Neuronal stem cell (in vitro differentiated cells): ENCODE results near the gene CISH.

Source experiments
- DNase-seq: peaks from one replicate; pipeline ENCODE4 v3.0.0-alpha.2; 2013; ENCODE audit warnings: low spot score
- H2AFZ ChIP-seq: one replicate; pipeline ENCODE4 v1.6.1; 2013; ENCODE audit warnings: mild to moderate bottlenecking, low read length, inconsistent platforms
- H2AK5ac ChIP-seq: 2 replicates; pipeline ENCODE4 v1.6.1; 2013; ENCODE audit warnings: low read depth, mild to moderate bottlenecking, inconsistent platforms, low read length, moderate library complexity, mixed read lengths
- H2BK120ac ChIP-seq: 2 replicates; pipeline ENCODE4 v1.6.1; 2013; ENCODE audit warnings: low read depth, mild to moderate bottlenecking, inconsistent platforms, low read length, moderate library complexity, mixed read lengths
- H2BK12ac ChIP-seq: one replicate; pipeline ENCODE4 v1.6.1; 2013; ENCODE audit warnings: low read length, inconsistent platforms
- H2BK15ac ChIP-seq: 2 replicates; pipeline ENCODE4 v1.6.1; 2013; ENCODE audit warnings: mild to moderate bottlenecking, low read length, inconsistent platforms, mixed read lengths
- H2BK5ac ChIP-seq: one replicate; pipeline ENCODE4 v1.6.1; 2013; ENCODE audit warnings: inconsistent platforms, mild to moderate bottlenecking, low read length, moderate library complexity
- H3K14ac ChIP-seq: one replicate; pipeline ENCODE4 v1.6.1; 2013; ENCODE audit warnings: low read length, inconsistent platforms
- H3K18ac ChIP-seq: 2 replicates; pipeline ENCODE4 v1.6.1; 2013; ENCODE audit warnings: low read length, inconsistent platforms
- H3K23ac ChIP-seq: 2 replicates; pipeline ENCODE4 v1.6.1; 2013; ENCODE audit warnings: low read depth, mild to moderate bottlenecking, mixed read lengths, low read length, inconsistent platforms; ENCODE audit not compliant: poor library complexity
- H3K27ac ChIP-seq: replicated peaks from 3 replicates; pipeline ENCODE4 v1.5.1; 2013; ENCODE audit warnings: low read length, inconsistent platforms
- H3K27me3 ChIP-seq, 3 experiments: 2 replicates each; pipeline ENCODE4 v1.6.1; 2013; ENCODE audit warnings: low read length in 3 of 3, mild to moderate bottlenecking in 2 of 3, inconsistent platforms in 1 of 3, low read depth in 1 of 3, mixed read lengths in 1 of 3, moderate library complexity in 1 of 3; ENCODE audit not compliant: control insufficient read depth in 3 of 3, insufficient read depth in 3 of 3
- H3K36me3 ChIP-seq, 2 donors: replicated peaks in 1 of 2; 2 replicates each; pipeline ENCODE4 v1.6.1; 2013; ENCODE audit warnings: low read length in 2 of 2; ENCODE audit not compliant: control insufficient read depth in 2 of 2, insufficient read depth in 2 of 2
- H3K4ac ChIP-seq: 2 replicates; pipeline ENCODE4 v1.6.1; 2013; ENCODE audit warnings: inconsistent platforms, mild to moderate bottlenecking, low read length, moderate library complexity
- H3K4me1 ChIP-seq, 2 donors: 1 replicate in 1 of 2; 2 replicates in 1 of 2; pipeline ENCODE4 v1.6.1; 2013; ENCODE audit warnings: low read length in 2 of 2, low read depth in 1 of 2; ENCODE audit not compliant: control insufficient read depth in 2 of 2, insufficient read depth in 1 of 2
- H3K4me2 ChIP-seq: one replicate; pipeline ENCODE4 v1.6.1; 2013; ENCODE audit warnings: mild to moderate bottlenecking, low read length, inconsistent platforms; ENCODE audit not compliant: insufficient read depth, poor library complexity, severe bottlenecking
- H3K4me3 ChIP-seq, 2 donors: 2 replicates each; pipeline ENCODE4 v1.5.1; 2013; ENCODE audit warnings: low read length in 2 of 2, mild to moderate bottlenecking in 2 of 2, inconsistent platforms in 1 of 2, moderate library complexity in 1 of 2
- H3K79me1 ChIP-seq: one replicate; pipeline ENCODE4 v1.6.1; 2013; ENCODE audit warnings: low read depth, mild to moderate bottlenecking, inconsistent platforms, low read length, moderate library complexity
- H3K9ac ChIP-seq: one replicate; pipeline ENCODE4 v1.6.1; 2013; ENCODE audit warnings: mild to moderate bottlenecking, low read depth, low read length, inconsistent platforms; ENCODE audit not compliant: poor library complexity
- H3K9me3 ChIP-seq, 2 donors: replicated peaks in 1 of 2; 2 replicates each; pipeline versions ENCODE3 to v1.6.1; 2013; ENCODE audit warnings: low read length in 2 of 2, mild to moderate bottlenecking in 2 of 2, inconsistent platforms in 1 of 2, low read depth in 1 of 2, mixed read lengths in 1 of 2, moderate library complexity in 1 of 2; ENCODE audit not compliant: control insufficient read depth in 2 of 2, insufficient read depth in 1 of 2
- H4K8ac ChIP-seq: one replicate; pipeline ENCODE4 v1.6.1; 2013; ENCODE audit warnings: low read depth, mild to moderate bottlenecking, inconsistent platforms, low read length, moderate library complexity
- H4K91ac ChIP-seq: one replicate; pipeline ENCODE4 v1.6.1; 2013; ENCODE audit warnings: low read length, low read depth, mild to moderate bottlenecking, inconsistent platforms; ENCODE audit not compliant: poor library complexity
- WGBS, 2 donors: extraction: QIAGEN DNeasy Blood & Tissue Kit; methylation state at CpG; one replicate each; pipeline ENCODE4 v1.1.7; 2013; ENCODE audit warnings: missing lambda C conversion rate in 2 of 2, mixed read lengths in 1 of 2; ENCODE audit not compliant: insufficient read length in 2 of 2, insufficient replicate concordance in 1 of 2; ENCODE audit errors: extremely low coverage in 2 of 2; 5-methylcytosine and 5-hydroxymethylcytosine counted together

Gene CISH

GRCh38 chr3:50650018-50650417 is 38.4 kb upstream of the CISH start:
- H3K27ac ChIP-seq, result no peak overlapping the region
- H3K79me1 ChIP-seq, result no peaks in the 10 kb centered on the region
- H2BK120ac ChIP-seq, result no peak overlapping the region
- H3K4me2 ChIP-seq, result no peak overlapping the region
- no peak overlapping the region for H3K4me3 ChIP-seq
- peaks cover 9 to 12% of the 10 kb centered on the region in 2 donors for H3K36me3 ChIP-seq
- H2BK5ac ChIP-seq, result no peak overlapping the region
- WGBS, 2 donors, result no CpG with 5 or more reads among the region's 1 CpG
- H2AFZ ChIP-seq, result no peak overlapping the region
- no peak overlapping the region for H3K18ac ChIP-seq
- no peak overlapping the region for H4K91ac ChIP-seq
- H3K9me3 ChIP-seq, result no peaks in the 10 kb centered on the region
- no peak for DNase-seq
- H2AK5ac ChIP-seq, result no peak overlapping the region
- H3K9ac ChIP-seq, result no peak overlapping the region
- H3K27me3 ChIP-seq, result no peaks in the 10 kb centered on the region
- H3K23ac ChIP-seq, result no peak overlapping the region
- H3K14ac ChIP-seq, result no peak overlapping the region
- H4K8ac ChIP-seq, result no peak overlapping the region
- no peak overlapping the region for H2BK15ac ChIP-seq
- peaks cover 17 to 26% of the 10 kb centered on the region in 2 donors for H3K4me1 ChIP-seq
- H3K4ac ChIP-seq, result no peak overlapping the region
- H2BK12ac ChIP-seq, result no peak overlapping the region

- H3K18ac ChIP-seq, result peak overlapping the region; percentile 54
- no peak overlapping the region for H2BK12ac ChIP-seq
- H3K9me3 ChIP-seq, result no peaks in the 10 kb centered on the region
- no peak overlapping the region for H3K4me2 ChIP-seq
- H2AFZ ChIP-seq, result no peak overlapping the region
- H3K27ac ChIP-seq, result no peak overlapping the region
- no peak overlapping the region for H2AK5ac ChIP-seq
- no peak overlapping the region for H2BK120ac ChIP-seq
- no peak overlapping the region for H3K14ac ChIP-seq
- no peak overlapping the region for H3K9ac ChIP-seq
- H3K4ac ChIP-seq, result no peak overlapping the region
- H3K4me3 ChIP-seq, result no peak overlapping the region
- DNase-seq, result no peak
- H3K27me3 ChIP-seq, result no peaks in the 10 kb centered on the region
- no peaks in the 10 kb centered on the region for H3K79me1 ChIP-seq
- no CpG with 5 or more reads among the region's 8 CpGs for WGBS, 2 donors
- H2BK5ac ChIP-seq, result no peak overlapping the region
- peaks cover 17 to 26% of the 10 kb centered on the region in 2 donors for H3K4me1 ChIP-seq
- no peak overlapping the region for H2BK15ac ChIP-seq
- peak overlapping the region; percentile 83 for H3K23ac ChIP-seq
- H4K91ac ChIP-seq, result no peak overlapping the region
- H3K36me3 ChIP-seq, result peaks cover 9 to 14% of the 10 kb centered on the region in 2 donors
- no peak overlapping the region for H4K8ac ChIP-seq
Measured at GRCh38 chr3:50649451-50649931, 37.9 kb upstream of the CISH start.

GRCh38 chr3:50648944-50649343 is 37.4 kb upstream of the CISH start:
- Histone ChIP-seq H3K79me1 (no peaks in the 10 kb centered on the region), H3K27ac (no peak overlapping the region)
- no CpG with 5 or more reads among the region's 2 CpGs for WGBS, 2 donors

GRCh38 chr3:50648313-50648712 is 36.7 kb upstream of the CISH start:
- Histone ChIP-seq H3K4ac (no peak overlapping the region), H3K4me1 (peaks cover 17 to 26% of the 10 kb centered on the region in 2 donors), H2BK12ac (no peak overlapping the region), H3K27me3 (no peaks in the 10 kb centered on the region), H2AFZ (peak overlapping the region; percentile 42), H3K18ac (peak overlapping the region; percentile 63), H3K4me3 (no peak overlapping the region), H2BK5ac (no peak overlapping the region), H2BK15ac (no peak overlapping the region), H2BK120ac (no peak overlapping the region), H3K27ac (no peak overlapping the region), H3K9ac (no peak overlapping the region), H3K14ac (no peak overlapping the region), H4K91ac (no peak overlapping the region), H4K8ac (no peak overlapping the region), H3K36me3 (peaks cover 9 to 20% of the 10 kb centered on the region in 2 donors), H3K9me3 (no peaks in the 10 kb centered on the region), H3K4me2 (no peak overlapping the region), H3K79me1 (no peaks in the 10 kb centered on the region), H3K23ac (peak overlapping the region; percentile 35), H2AK5ac (no peak overlapping the region)
- no CpG with 5 or more reads among the region's 6 CpGs for WGBS, 2 donors
- no peak for DNase-seq

More at GRCh38 chr3:50648944-50649343, 37.4 kb upstream of the CISH start:
- Histone ChIP-seq H3K14ac (no peak overlapping the region), H3K36me3 (peaks cover 9 to 17% of the 10 kb centered on the region in 2 donors), H4K91ac (no peak overlapping the region), H2AK5ac (no peak overlapping the region), H2BK15ac (no peak overlapping the region), H2BK12ac (no peak overlapping the region), H3K18ac (no peak overlapping the region), H3K4me2 (no peak overlapping the region), H2BK120ac (no peak overlapping the region), H3K9ac (no peak overlapping the region), H3K9me3 (no peaks in the 10 kb centered on the region), H2BK5ac (no peak overlapping the region), H3K4ac (no peak overlapping the region), H3K4me3 (no peak overlapping the region), H4K8ac (no peak overlapping the region), H3K4me1 (peaks cover 17 to 26% of the 10 kb centered on the region in 2 donors), H2AFZ (no peak overlapping the region), H3K23ac (no peak overlapping the region), H3K27me3 (no peaks in the 10 kb centered on the region)
- no peak for DNase-seq
